GM12878 (cell line): ENCODE measurements around the gene ATP2C2. TPM values are rescaled to one million over a fixed set of nuclear protein-coding genes. Genes with fewer than 3 reads are reported as not detected.

Experiments used
- ATAC-seq: fragments of 200-7000 bp; cut with Tn5 transposase; 3 replicates; pipeline ENCODE4 v1.9.1; 2020; ENCODE audit warnings: mild to moderate bottlenecking, moderate library complexity
- BruUV-seq: library from RNA; stranded (reverse); fragments of 400-500 nt; replicated peaks from 2 replicates; lab custom pipeline; 2021; lab: Mats Ljungman, UMichigan
- CTCF ChIA-PET: fragments of 300-600 bp; sonication (Branson Sonifier 250); formaldehyde crosslinking; extraction: SDS; loops from one replicate; lab custom pipeline; 2021; ENCODE audit warnings: inconsistent platforms; lab: Yijun Ruan, JAX
- POLR2A ChIA-PET: fragments of 350-600 bp; formaldehyde crosslinking; extraction: SDS; loops from one replicate; lab custom pipeline; 2021; ENCODE audit warnings: inconsistent platforms; lab: Charles Lee
- RAD21 ChIA-PET: fragments of 300-600 bp; sonication (Branson Sonifier 250); formaldehyde crosslinking; loops from one replicate; lab custom pipeline; 2023; ENCODE audit warnings: antibody characterized with exemption; ENCODE audit not compliant: unreplicated experiment; lab: Charles Lee
- SMC1A ChIA-PET: fragments of 300-600 bp; sonication (Branson Sonifier 250); formaldehyde crosslinking; loops from one replicate; lab custom pipeline; 2023; ENCODE audit not compliant: unreplicated experiment, uncharacterized antibody; lab: Charles Lee
- DNase-seq: peaks from one replicate; pipeline ENCODE4 v3.0.0-alpha.2; 2011; ENCODE audit warnings: low read depth, low spot score
- FAIRE-seq: peaks from 3 replicates; lab custom pipeline; 2011; peaks lifted over from hg19 to GRCh38; lab: Jason Lieb, UNC
- H2AFZ ChIP-seq: 2 replicates; pipeline ENCODE4 v1.6.0; 2011; ENCODE audit warnings: low read depth, low read length, control low read depth; ENCODE audit not compliant: control insufficient read depth
- H3K27ac ChIP-seq: 2 replicates; pipeline ENCODE4 v1.5.1; 2011; ENCODE audit warnings: control low read depth; ENCODE audit not compliant: control insufficient read depth, insufficient read depth
- H3K27me3 ChIP-seq, 2 experiments: replicated peaks in 1 of 2; 2 replicates each; pipeline versions ENCODE4 v1.6.0 to v1.6.1; 2011; ENCODE audit warnings: low read length in 1 of 2; ENCODE audit not compliant: control insufficient read depth in 2 of 2, insufficient read depth in 2 of 2
- H3K36me3 ChIP-seq, 2 experiments: 2 replicates each; pipeline ENCODE4 v1.5.1; 2011; ENCODE audit warnings: low read length in 1 of 2; ENCODE audit not compliant: control insufficient read depth in 2 of 2, insufficient read depth in 2 of 2
- H3K4me1 ChIP-seq: 2 replicates; pipeline ENCODE4 v1.6.1; 2011; ENCODE audit warnings: mild to moderate bottlenecking, low read length, moderate library complexity, mixed read lengths; ENCODE audit not compliant: control insufficient read depth, insufficient read depth
- H3K4me2 ChIP-seq: 2 replicates; pipeline ENCODE4 v1.6.0; 2011; ENCODE audit warnings: control low read depth; ENCODE audit not compliant: control insufficient read depth, insufficient read depth
- H3K4me3 ChIP-seq: fragments of 200-600 bp; sonication (generic); 2 replicates; pipeline ENCODE4 v1.5.1; 2016
- H3K79me2 ChIP-seq: 2 replicates; pipeline ENCODE4 v1.6.0; 2011; ENCODE audit warnings: low read length; ENCODE audit not compliant: control insufficient read depth, insufficient read depth
- H3K9ac ChIP-seq: 2 replicates; pipeline ENCODE4 v1.8.0; 2011; ENCODE audit warnings: low read length, control low read depth, mixed read lengths; ENCODE audit not compliant: control insufficient read depth, insufficient read depth
- H3K9me3 ChIP-seq: replicated peaks from 3 replicates; pipeline ENCODE4 v1.5.1; 2011; ENCODE audit warnings: mild to moderate bottlenecking, low read length; ENCODE audit not compliant: control insufficient read depth, insufficient read depth
- H4K20me1 ChIP-seq: 2 replicates; pipeline ENCODE4 v1.6.0; 2011; ENCODE audit not compliant: control insufficient read depth, insufficient read depth
- ATF7 ChIP-seq: fragments of 450-650 bp; IDR thresholded peaks from 2 replicates; pipeline ENCODE4 v1.6.1; 2016; ENCODE audit warnings: low read depth, mild to moderate bottlenecking
- CHD1 ChIP-seq: IDR thresholded peaks from 2 replicates; pipeline ENCODE4 v1.6.1; 2012; ENCODE audit warnings: low read depth, low read length, improper control_type of control experiment
- EP300 ChIP-seq, 2 experiments: fragments of 150-350 bp in 1 of 2; IDR thresholded peaks; 2 replicates each; pipeline ENCODE4 v1.6.1; 2011 to 2012; ENCODE audit warnings: low read depth in 2 of 2, low read length in 2 of 2, borderline replicate concordance in 1 of 2, improper control_type of control experiment in 1 of 2, inconsistent platforms in 1 of 2; ENCODE audit not compliant: control insufficient read depth in 1 of 2
- JUNB ChIP-seq: IDR thresholded peaks from 2 replicates; pipeline ENCODE4 v1.6.1; 2016; ENCODE audit warnings: antibody characterized with exemption, mild to moderate bottlenecking
- JUND ChIP-seq: IDR thresholded peaks from 2 replicates; pipeline ENCODE4 v1.6.1; 2012; ENCODE audit warnings: low read depth, mild to moderate bottlenecking, low read length, improper control_type of control experiment, moderate library complexity
- POLR2AphosphoS5 ChIP-seq: IDR thresholded peaks from 2 replicates; pipeline ENCODE4 v1.6.1; 2011; ENCODE audit warnings: mild to moderate bottlenecking, low read length, inconsistent platforms
- RCOR1 ChIP-seq: conservative IDR thresholded peaks from 2 replicates; pipeline ENCODE4 v1.6.1; 2012; ENCODE audit warnings: low read depth, low read length, improper control_type of control experiment
- SMC3 ChIP-seq: IDR thresholded peaks from 2 replicates; pipeline ENCODE4 v1.6.1; 2011; ENCODE audit warnings: low read length, improper control_type of control experiment, borderline replicate concordance
- SREBF1 ChIP-seq: IDR thresholded peaks from 2 replicates; pipeline ENCODE4 v1.6.1; 2012; ENCODE audit warnings: mild to moderate bottlenecking, low read length
- SUZ12 ChIP-seq: fragments of 200-600 bp; sonication (generic); IDR thresholded peaks from one replicate; pipeline ENCODE4 v1.6.1; 2018; ENCODE audit warnings: antibody characterized with exemption, mild to moderate bottlenecking; ENCODE audit not compliant: unreplicated experiment
- ZNF24 ChIP-seq: fragments of 450-650 bp; IDR thresholded peaks from 2 replicates; pipeline ENCODE4 v1.6.1; 2017; ENCODE audit warnings: antibody characterized with exemption, mild to moderate bottlenecking
- ZNF384 ChIP-seq: IDR thresholded peaks from 2 replicates; pipeline ENCODE4 v1.6.1; 2012; ENCODE audit warnings: low read depth, mild to moderate bottlenecking, low read length, improper control_type of control experiment, borderline replicate concordance
- WGBS: methylation state at CpG from one replicate; pipeline ENCODE4 v1.1.6; 2016; ENCODE audit warnings: low lambda C conversion rate; ENCODE audit not compliant: insufficient replicate concordance, insufficient coverage; ENCODE audit errors: missing lambda C conversion rate; 5-methylcytosine and 5-hydroxymethylcytosine counted together
- in situ Hi-C: fragments of 300-500 bp; cut with MboI; formaldehyde crosslinking; loops from 9 replicates; pipeline ENCODE4 v1.14.3; 2018; ENCODE audit warnings: mixed read lengths
- intact Hi-C: fragments of 100-400 bp; cut with micrococcal nuclease; formaldehyde crosslinking; loops from one replicate; pipeline ENCODE4 v1.14.2; 2022; ENCODE audit not compliant: unreplicated experiment
- polyA plus RNA-seq, 11 experiments: library from polyadenylated mRNA; depleted of rRNA in 4 of 11; unstranded in 6 of 11; stranded (reverse) in 5 of 11; fragments of >200 nt; fragmentation: Nextera tagmentation in 4 of 11; fragmentation: Illumina TruSeq in 1 of 11; extraction: Ambion mirVana in 4 of 11; extraction: Trizol in 1 of 11; gene quantifications; 1 replicate in 1 of 11; 2 replicates in 10 of 11; pipeline versions ENCODE4 v1.2.1 to v1.2.3, GENCODE V29; 2011 to 2016; ENCODE audit warnings: inconsistent platforms in 2 of 11, missing spikeins in 2 of 11, low read depth in 1 of 11
- total RNA-seq, 4 experiments: library from RNA; depleted of rRNA in 3 of 4; stranded (reverse); fragments of >200 nt in 3 of 4; fragmentation: Illumina TruSeq in 1 of 4; extraction: Trizol in 1 of 4; gene quantifications; 2 replicates each; pipeline versions ENCODE4 v1.2.1 to v1.2.3, GENCODE V29; 2013 to 2021
- TF ChIP-seq, protein P1 (sequence below): fragments of 450-650 bp; IDR thresholded peaks from 2 replicates; pipeline ENCODE4 v1.6.1; 2018; ENCODE audit warnings: mild to moderate bottlenecking, low read depth, moderate library complexity; ENCODE audit not compliant: partially characterized antibody
- TF ChIP-seq, protein P2 (sequence below): IDR thresholded peaks from 2 replicates; pipeline ENCODE4 v1.6.1; 2011; ENCODE audit warnings: low read depth, low read length, improper control_type of control experiment, borderline replicate concordance
- TF ChIP-seq, protein P3 (sequence below): fragments of 450-650 bp; IDR thresholded peaks from 2 replicates; pipeline ENCODE4 v1.6.1; 2017; ENCODE audit warnings: mild to moderate bottlenecking, moderate library complexity

ATP2C2 gene
- total and polyA plus RNA-seq, 10 of the 15 experiments (the other 5 are each of a cell fraction or from before 2014, with no cell fraction given) = 0.05 to 0.19 TPM; not detected in 8

DNA sequence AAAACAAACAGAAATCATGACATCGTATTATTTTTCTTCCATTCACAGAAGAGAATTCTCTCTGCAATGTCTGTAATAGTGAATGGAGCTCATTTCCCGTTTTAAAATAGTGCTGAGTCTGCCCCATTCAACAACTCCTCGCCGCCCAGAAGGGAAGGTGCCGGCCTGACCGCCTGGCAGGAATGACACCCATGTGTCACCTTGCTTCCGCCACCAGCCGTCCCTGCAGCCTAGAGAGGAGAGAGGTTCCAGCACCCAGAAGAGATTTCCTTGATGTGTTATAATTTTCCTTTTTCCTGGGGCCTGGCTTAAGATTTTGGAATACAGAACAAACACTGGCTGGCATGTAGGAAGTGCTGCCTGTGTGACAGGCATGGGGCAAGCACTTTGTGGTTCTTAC, 76.1 kb downstream of the ATP2C2 start:
- POLR2A ChIA-PET = no interaction called here
- TF ChIP-seq POLR2AphosphoS5 (no peak), SUZ12 (no peak), SMC3 (no peak), ATF7 (no peak), ZNF24 (no peak), CHD1 (no peak), EP300 (IDR thresholded peaks at IDR 0.05; ENCODE audit: borderline replicate concordance in 1 of 2, control insufficient read depth in 1 of 2, low read depth in 2 of 2, low read length in 2 of 2) (no peak), SREBF1 (no peak), JUND (no peak), ZNF384 (no peak), JUNB (no peak), RCOR1 (no peak)
- TF ChIP-seq, protein P1, sequence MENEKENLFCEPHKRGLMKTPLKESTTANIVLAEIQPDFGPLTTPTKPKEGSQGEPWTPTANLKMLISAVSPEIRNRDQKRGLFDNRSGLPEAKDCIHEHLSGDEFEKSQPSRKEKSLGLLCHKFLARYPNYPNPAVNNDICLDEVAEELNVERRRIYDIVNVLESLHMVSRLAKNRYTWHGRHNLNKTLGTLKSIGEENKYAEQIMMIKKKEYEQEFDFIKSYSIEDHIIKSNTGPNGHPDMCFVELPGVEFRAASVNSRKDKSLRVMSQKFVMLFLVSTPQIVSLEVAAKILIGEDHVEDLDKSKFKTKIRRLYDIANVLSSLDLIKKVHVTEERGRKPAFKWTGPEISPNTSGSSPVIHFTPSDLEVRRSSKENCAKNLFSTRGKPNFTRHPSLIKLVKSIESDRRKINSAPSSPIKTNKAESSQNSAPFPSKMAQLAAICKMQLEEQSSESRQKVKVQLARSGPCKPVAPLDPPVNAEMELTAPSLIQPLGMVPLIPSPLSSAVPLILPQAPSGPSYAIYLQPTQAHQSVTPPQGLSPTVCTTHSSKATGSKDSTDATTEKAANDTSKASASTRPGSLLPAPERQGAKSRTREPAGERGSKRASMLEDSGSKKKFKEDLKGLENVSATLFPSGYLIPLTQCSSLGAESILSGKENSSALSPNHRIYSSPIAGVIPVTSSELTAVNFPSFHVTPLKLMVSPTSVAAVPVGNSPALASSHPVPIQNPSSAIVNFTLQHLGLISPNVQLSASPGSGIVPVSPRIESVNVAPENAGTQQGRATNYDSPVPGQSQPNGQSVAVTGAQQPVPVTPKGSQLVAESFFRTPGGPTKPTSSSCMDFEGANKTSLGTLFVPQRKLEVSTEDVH = no peak
- TF ChIP-seq, protein P2, sequence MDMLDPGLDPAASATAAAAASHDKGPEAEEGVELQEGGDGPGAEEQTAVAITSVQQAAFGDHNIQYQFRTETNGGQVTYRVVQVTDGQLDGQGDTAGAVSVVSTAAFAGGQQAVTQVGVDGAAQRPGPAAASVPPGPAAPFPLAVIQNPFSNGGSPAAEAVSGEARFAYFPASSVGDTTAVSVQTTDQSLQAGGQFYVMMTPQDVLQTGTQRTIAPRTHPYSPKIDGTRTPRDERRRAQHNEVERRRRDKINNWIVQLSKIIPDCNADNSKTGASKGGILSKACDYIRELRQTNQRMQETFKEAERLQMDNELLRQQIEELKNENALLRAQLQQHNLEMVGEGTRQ = no peak
- TF ChIP-seq, protein P3, sequence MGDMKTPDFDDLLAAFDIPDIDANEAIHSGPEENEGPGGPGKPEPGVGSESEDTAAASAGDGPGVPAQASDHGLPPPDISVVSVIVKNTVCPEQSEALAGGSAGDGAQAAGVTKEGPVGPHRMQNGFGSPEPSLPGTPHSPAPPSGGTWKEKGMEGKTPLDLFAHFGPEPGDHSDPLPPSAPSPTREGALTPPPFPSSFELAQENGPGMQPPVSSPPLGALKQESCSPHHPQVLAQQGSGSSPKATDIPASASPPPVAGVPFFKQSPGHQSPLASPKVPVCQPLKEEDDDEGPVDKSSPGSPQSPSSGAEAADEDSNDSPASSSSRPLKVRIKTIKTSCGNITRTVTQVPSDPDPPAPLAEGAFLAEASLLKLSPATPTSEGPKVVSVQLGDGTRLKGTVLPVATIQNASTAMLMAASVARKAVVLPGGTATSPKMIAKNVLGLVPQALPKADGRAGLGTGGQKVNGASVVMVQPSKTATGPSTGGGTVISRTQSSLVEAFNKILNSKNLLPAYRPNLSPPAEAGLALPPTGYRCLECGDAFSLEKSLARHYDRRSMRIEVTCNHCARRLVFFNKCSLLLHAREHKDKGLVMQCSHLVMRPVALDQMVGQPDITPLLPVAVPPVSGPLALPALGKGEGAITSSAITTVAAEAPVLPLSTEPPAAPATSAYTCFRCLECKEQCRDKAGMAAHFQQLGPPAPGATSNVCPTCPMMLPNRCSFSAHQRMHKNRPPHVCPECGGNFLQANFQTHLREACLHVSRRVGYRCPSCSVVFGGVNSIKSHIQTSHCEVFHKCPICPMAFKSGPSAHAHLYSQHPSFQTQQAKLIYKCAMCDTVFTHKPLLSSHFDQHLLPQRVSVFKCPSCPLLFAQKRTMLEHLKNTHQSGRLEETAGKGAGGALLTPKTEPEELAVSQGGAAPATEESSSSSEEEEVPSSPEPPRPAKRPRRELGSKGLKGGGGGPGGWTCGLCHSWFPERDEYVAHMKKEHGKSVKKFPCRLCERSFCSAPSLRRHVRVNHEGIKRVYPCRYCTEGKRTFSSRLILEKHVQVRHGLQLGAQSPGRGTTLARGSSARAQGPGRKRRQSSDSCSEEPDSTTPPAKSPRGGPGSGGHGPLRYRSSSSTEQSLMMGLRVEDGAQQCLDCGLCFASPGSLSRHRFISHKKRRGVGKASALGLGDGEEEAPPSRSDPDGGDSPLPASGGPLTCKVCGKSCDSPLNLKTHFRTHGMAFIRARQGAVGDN = no peak

More for the DNA sequence above, 76.1 kb downstream of the ATP2C2 start:
- BruUV-seq = no TSS peak
- Histone ChIP-seq H3K4me3 (no peak overlapping the region), H3K27ac (no peak overlapping the region), H3K4me1 (no peaks in the 10 kb centered on the region), H3K9ac (no peak overlapping the region), H3K79me2 (no peaks in the 10 kb centered on the region), H3K9me3 (no peaks in the 10 kb centered on the region), H3K4me2 (no peak overlapping the region), H3K27me3 (peaks cover 0 to 5% of the 10 kb centered on the region in 2 experiments; a peak in 1 of 4 replicates), H3K36me3 (no peaks in the 10 kb centered on the region), H2AFZ (no peak overlapping the region), H4K20me1 (0 out of 2 replicates have a peak, but pooled peaks cover 3% of the 10 kb centered on the region)
- WGBS = 35% methylated on average over 8 of the region's 8 CpGs
- FAIRE-seq (no peak), ATAC-seq (no peak), DNase-seq (no peak)
- CTCF ChIA-PET = no interaction called here
- in situ Hi-C loops = no loop called here
- SMC1A ChIA-PET = interaction anchor here (0.5 kb wide), 1 partner anchor 202 kb away, joined by 3 read pairs; no protein-coding TSS in a partner anchor
- RAD21 ChIA-PET = no interaction called here
- intact Hi-C loops = no loop called here
